GM12892 (cell line): ENCODE measurements around the gene BIN2.

Experiments
- POLR2A ChIP-seq: IDR thresholded peaks from 2 replicates; pipeline ENCODE4 v1.6.1; 2011; ENCODE audit warnings: low read depth, low read length, control low read depth
- TAF1 ChIP-seq: IDR thresholded peaks from 2 replicates; pipeline ENCODE4 v1.6.1; 2011; ENCODE audit warnings: low read depth, mild to moderate bottlenecking, control low read depth, low read length, borderline replicate concordance

DNA sequence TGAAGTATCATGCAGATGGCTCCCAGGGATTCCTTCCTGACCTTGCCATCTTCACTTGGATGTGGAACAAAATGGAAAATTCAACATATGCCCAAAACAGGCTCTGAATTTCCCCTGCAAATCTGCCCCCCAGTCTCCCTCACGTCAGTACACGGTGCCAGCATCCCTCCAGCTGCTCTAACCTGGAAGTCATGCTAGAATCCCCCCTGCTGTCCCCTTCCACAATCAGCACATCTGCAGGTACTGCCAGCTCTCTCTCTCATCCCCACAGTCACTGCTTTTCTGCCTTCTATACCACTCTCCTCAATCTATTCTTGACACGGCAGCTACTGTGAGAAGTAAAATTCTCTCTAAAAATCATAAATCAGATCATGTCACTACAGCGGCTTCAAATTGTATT is 45.6 kb upstream of the BIN2 start:
- no peak for TF ChIP-seq POLR2A
- TF ChIP-seq TAF1 = no peak
